Measurements from ENCODE around the gene KDM4B.
"Not testable (repeated sequence)": the region's sequence is repeated elsewhere in the genome, so short reads cannot be mapped to it uniquely, and the experiment has no call there.

- not testable (repeated sequence) for TF ChIP-seq POLR2A, CTCF (IDR thresholded peaks at IDR 0.05)
These were observed 14.4 kb upstream of the KDM4B start for GRCh38 chr19:4954320-4955149.

Measured in uterus (tissue), 2 donors.